Erythroblast (primary cell): ENCODE measurements around the gene PSD.

Experiments
- GATA1 ChIP-seq: IDR thresholded peaks from 2 replicates; pipeline ENCODE4 v1.6.1; 2011; ENCODE audit warnings: low read depth, mild to moderate bottlenecking, control low read depth, low read length, moderate library complexity
- POLR2A ChIP-seq: IDR thresholded peaks from 2 replicates; pipeline ENCODE4 v1.6.1; 2011; ENCODE audit warnings: mild to moderate bottlenecking, low read length

GRCh38 chr10:102400598-102401341 is 17.8 kb downstream of the PSD start:
- TF ChIP-seq POLR2A (no peak), GATA1 (no peak)
